NCI-H2029 (cell line): ENCODE measurements around the gene PAQR6.

Experiments
- DNase-seq: peaks from one replicate; lab custom pipeline; 2025; lab: John Stamatoyannopoulos, UW

The PAQR6 gene, protein sequence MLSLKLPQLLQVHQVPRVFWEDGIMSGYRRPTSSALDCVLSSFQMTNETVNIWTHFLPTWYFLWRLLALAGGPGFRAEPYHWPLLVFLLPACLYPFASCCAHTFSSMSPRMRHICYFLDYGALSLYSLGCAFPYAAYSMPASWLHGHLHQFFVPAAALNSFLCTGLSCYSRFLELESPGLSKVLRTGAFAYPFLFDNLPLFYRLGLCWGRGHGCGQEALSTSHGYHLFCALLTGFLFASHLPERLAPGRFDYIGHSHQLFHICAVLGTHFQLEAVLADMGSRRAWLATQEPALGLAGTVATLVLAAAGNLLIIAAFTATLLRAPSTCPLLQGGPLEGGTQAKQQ

DNA sequence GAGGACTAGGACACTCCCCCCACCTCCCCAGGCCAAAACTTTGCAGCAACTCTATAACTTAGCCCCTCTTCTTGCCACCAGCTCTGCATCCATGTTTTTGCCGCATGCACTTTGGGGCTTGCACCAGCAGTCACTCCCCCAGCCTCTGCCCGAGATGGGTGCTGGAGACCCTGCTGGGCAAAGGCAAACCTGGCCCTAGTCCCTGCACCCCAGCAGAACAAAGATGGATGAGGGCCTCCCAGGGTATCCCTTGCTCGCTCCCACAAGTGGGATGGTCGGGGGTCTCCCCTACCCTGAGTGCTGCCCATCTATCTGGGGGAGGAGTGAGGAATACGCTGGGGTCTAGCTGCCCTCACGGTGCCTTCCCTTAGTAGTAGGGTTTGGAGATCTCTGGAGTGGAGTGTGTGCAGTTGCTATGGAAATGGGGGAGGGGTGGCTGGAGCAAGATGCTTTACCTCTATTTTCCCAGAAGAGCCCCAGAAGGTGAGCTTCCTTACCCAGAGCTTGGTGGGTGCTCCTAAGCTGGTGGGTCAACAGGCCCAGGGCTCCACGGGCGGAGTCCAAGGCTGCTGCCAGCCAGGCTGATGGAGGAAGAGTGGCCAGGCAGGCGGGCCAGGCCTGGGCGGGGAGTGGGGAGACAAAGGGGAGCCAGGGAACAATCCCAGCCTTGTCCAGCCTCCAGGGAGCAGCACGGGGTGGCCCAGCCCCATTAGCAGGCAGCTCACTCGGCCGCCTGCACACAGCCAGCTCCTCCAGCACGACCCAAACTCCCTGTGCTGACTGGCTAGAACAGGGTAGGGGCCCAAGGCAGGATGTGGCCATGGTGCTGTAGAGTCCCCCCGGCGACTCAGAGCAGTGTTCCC, at the start of gene PAQR6:
PAQR6 (minus strand) TSS at position 597 of the 863 bp plus-strand sequence. CDS start 1,325 bp downstream, outside the sequence.
- no peak for DNase-seq

DNA sequence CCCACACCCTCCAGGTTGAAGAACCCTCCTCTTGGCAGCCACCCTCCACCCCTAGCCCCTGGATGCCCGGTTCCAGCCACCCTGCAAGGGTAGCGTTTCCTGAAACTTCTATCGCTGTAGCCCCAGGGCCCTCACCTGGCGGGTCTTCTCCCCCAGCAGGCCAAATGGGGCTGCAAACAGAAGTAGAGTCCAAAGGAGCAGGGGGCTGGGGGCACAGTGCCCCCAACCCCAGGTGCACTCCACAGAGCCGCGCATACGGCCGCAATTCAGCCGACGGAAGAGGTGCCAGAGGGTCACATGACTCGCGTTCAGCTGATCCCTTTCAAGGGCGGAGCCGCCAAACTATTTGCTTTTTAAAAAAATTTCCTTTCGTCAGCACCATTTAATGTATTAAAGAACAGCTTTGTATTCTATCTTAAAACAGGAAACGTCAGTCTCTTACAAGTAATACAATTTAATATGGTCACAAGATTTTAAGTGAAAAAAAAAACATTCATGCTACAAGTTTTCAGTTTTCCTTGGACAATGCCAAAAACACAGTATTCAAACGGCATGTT, 47.6 kb upstream of the PAQR6 start, which contains the start of gene GLMP:
GLMP (minus strand) TSS at position 289 of the 557 bp plus-strand sequence; CDS start at position 255, 34 bp downstream.
- peak; percentile 32 for DNase-seq

DNA sequence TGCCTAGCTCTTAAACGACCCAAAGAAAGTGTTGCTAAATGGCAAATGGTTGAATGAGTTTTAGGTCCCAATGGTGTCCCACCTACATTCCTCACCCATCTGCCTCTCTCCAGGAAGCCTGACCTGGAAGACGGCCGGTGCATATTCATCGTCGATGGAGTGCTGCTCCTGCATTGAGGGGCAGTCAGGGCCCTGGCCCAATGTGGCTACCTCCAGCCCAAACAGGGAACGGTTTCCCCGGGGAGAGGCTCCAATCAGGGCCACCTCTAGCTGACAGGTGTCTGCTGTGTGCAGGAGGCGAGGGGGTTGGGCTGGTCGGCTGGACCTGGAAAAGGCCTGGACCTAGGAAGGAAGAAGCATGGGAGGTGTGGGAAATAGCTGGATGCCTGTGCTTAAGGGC, 46.0 kb upstream of the PAQR6 start:
- no peak for DNase-seq

DNA sequence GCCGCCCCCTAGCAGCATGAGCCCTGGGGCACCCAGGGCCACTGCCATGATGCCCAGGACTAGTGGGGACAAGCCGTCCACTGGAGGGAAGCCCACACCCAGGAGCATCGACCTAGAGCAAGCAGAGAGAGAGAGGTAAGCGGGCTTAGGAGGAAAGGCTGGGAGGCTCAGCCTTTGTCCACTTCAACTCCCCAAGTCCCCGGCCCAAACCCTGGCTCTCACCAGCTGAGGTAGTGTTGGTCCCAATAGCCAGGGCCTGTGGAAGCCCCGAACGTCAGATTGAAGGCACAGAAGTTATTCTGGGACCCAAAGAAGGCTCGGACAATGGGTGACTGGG, 45.2 kb upstream of the PAQR6 start:
- DNase-seq: no peak

- peak; percentile 18 for DNase-seq
These were observed 43.6 kb upstream of the PAQR6 start for GRCh38 chr1:156291226-156292061.

DNA sequence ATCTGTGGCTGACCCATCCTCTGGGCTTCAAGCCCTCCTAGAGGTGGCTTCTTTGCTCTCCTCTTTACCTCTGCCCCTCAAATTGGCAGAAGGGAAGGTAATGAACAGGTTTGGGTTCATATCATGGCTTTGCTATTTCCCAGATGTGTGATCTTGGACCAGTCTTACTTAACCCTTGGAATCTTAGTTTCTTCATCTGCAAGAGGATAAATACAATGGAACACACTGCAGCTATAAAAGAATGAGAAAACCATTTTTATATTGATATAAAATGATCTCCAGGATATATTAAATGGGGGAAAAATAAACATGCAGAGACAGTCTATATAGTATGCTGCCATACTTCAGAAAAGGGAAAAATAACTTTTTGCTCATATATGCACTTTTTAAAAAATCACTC, 42.0 kb upstream of the PAQR6 start:
- no peak for DNase-seq

- DNase-seq: no peak
These were observed 38.2 kb upstream of the PAQR6 start for GRCh38 chr1:156286061-156286460.

DNA sequence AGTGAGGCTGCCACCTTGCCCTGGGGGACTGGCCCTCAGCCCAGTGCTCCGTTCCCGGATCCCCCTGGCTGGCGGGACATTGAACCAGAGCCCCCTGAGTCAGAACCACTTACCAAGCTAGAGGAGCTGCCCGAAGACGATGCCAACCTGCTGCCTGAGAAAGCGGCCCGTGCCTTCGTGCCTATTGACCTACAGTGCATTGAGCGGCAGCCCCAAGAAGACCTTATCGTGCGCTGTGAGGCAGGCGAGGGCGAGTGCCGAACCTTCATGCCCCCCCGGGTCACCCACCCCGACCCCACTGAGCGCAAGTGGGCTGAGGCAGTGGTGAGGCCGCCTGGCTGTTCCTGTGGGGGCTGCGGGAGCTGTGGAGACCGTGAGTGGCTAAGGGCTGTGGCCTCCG, 37.6 kb upstream of the PAQR6 start:
- no peak for DNase-seq

DNA sequence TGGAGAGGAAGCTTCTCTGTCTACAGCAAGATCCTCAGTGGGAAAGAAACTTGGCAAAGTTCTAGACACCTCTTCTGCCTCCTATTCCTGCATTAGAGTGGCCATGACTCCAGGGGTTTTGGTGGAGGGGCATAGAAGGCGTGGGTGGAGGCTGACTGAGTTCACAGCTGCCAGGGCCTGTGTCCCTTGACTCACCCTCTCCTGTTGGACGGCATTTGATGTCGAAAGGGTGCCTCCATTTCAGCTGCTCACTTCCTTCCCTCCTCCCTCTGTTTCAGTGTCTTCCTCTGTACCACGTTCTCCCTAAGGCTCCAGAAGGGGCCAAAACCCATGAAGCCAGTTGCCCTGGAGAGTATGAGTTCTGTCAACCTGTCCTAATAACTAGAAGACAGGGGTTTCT, 36.9 kb upstream of the PAQR6 start:
- DNase-seq: no peak

DNA sequence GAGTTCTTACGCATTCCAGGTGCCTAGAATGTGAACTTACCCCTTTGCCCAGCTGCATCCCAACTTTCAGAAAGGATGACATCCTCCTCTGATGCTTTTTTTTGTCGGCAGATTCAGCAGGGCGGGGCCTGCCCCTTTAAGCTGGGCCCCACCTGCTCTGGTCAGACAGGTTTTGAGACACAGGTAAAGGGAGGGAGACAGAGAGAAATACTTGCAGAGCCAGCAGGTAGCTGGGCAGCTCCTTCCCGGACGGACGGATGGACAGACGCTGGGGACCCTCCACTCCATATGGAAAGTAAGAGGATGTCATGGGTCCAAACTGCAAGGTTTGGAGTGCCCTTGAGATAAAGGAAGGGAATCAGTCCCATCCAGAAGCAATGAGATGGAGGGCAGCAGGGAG, 36.3 kb upstream of the PAQR6 start, which contains the start of gene TMEM79:
TMEM79 (plus strand) TSS at position 214 of the 400 bp plus-strand sequence. CDS start 902 bp downstream, outside the sequence.
- no peak for DNase-seq

DNA sequence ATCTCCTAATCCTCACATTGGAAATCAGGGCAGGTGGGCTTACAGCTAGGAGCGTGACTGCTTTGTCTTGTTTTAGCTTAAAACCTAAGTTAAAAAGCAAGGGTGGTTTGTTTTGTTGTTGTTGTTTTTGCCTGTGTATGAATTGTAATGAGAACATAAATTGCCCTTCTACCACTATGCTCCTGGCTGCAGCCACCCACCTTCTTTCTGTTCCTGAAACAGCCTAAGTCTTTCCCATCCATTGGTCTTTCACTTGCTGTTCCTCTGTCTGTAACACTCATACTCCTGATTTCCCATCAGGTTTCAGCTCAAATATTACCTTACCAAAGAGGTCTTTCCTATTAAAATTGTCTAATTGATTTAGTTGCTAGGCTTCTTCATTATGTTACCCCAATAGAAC, 35.7 kb upstream of the PAQR6 start:
- no peak for DNase-seq

DNA sequence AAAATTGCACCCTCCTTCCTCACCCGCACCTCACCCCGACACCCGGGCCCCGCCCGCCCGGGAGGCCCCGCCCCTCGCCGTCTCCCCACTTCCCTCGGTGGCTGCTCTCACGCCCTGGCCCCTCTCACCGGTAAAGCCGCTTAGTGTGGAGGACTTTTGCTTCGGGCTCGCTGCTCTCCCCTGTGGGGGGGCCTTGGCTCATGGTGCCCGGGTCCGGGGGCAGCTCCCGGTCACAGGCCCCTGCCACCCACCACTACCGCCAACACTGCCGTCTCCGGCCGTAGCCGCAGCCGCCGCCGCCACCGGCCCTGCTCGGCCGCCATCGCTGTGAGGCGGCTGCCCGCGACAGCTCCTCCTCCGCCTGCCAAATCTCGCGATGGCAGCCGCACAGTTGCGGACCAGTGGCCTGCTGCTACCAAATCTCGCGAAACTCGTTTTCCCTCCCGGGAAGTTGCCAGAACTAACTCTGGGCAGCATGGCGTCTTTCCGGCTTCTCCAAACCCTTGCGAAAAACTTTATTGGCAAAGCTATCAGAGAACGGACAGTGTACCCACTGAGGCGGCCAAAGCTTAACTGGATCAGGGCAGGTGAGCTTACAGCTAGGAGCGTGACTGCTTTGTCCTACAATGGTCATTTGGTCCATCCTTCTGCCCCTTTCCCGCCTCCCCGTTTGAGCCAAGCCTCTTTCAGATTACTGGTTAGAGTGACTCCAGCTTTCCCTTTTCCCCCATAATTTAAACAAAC, 34.8 kb upstream of the PAQR6 start, which contains the start of gene SMG5:
SMG5 (minus strand) TSS at position 347 of the 744 bp plus-strand sequence; CDS start at position 202, 145 bp downstream.
- peak; percentile 98 for DNase-seq

DNA sequence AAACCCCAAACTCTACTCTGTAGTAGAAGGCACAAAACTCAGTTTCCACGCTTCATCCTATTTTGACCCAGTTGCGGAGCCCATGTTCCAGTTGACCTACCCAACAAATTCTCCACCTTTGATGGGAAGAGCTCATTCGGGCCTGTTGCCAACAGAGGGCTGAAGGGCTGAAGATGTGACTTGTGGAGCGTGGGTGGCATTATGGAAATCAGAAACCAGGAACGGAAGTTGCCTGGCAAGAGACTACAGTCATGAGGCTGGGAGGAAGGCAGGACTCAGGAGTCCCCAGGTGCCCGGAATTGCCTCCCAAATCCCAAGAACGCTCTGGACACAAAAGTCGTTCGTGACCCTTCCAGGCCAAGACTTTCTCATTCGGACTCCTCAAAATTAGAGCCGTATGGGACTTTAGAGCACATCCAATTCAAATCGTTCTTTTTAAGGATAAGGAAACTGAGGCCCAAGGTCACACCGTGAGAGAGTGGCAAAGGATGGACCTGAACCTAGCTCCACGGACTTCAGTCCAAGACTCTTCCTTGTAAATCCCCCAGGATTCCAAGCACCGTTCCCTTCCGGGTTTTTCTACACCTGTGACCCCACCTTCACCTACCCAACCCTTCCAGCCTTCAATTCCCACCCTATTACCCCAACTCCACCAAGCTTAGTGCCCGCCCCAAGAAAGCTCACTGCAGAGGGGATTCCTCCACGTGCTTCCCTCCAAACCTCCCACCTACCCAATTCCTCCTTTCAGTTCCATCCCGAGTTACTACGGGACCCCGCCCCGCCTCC, 34.0 kb upstream of the PAQR6 start:
- peak; percentile 19 for DNase-seq

DNA sequence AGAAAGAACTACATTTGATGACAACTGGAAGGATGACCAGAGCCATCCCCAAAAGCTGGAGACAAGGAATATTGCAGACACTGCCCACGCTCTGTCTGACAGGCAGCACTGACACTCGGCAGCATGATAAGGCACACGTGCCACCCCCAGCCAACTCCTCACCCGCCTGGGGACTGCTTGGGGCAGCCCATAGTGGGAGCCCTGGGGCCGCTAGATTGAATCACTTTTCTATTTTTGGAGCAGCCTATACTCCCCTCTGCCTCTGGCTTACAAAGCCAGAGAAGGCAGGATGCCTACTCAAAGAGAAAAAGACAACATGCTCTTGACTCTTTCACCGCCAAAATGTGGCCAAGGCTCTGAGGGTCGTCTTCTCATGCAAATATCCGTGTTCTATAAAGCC, 33.4 kb upstream of the PAQR6 start:
- no peak for DNase-seq

DNA sequence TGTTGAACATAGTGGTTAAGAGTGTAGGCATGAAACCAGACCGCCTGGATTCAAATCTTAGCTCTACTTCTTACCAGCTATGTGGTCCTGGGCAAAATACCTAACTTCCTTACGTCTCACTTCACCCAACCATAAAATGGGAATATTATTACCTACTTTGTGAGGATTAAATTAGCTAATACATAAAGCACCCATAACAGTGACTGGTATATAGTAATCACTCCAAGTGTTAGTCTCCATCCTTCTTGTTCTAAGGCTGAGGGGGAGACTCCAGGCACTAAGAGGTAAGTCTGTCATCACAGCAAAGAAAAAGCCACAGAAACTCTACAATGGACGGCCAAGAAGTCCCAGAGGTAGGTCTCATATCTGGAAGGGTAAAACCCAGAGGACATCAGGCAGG, 32.0 kb upstream of the PAQR6 start:
- DNase-seq: no peak

DNA sequence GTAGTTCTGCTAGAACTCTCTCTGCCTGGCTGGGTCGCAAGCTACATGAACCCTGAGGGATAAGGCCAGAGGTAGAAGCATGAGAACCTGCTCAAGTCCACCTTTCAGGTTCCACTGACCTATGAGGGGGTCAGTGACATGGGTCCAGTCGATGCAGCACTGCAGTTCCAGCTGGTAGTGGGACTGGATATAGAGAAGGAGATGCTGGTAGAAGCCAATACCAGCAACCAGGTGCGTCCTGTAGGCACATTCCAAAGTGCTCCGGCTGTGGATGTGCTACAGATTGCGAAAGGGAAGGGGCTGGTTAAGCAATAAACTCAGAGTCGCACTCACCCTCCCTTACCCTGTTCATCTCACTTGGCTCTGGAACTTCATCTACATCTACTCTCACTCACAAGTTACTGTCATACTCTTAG, 29.1 kb upstream of the PAQR6 start:
- no peak for DNase-seq

DNA sequence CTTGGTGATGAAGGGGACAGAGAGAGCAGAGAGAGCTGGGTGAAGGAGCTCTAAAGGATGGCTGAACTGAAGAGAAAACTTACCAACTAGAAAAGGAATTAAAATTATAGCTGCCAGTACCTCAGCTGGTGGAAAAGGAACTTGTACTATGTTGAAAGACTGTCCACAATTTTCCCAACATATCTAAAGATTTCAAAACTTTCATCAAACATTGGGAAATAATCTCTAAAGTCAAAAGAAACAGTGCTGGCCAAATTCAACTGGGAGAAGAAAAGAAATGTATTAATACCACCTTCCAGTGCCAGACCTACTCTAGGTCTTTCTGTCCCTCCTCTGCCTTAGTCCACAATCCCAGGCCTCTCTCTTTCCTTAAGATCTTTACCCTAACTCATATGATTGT, 28.7 kb upstream of the PAQR6 start:
- DNase-seq: no peak

- DNase-seq: no peak
These were observed 22.5 kb upstream of the PAQR6 start for GRCh38 chr1:156270314-156270713.

DNA sequence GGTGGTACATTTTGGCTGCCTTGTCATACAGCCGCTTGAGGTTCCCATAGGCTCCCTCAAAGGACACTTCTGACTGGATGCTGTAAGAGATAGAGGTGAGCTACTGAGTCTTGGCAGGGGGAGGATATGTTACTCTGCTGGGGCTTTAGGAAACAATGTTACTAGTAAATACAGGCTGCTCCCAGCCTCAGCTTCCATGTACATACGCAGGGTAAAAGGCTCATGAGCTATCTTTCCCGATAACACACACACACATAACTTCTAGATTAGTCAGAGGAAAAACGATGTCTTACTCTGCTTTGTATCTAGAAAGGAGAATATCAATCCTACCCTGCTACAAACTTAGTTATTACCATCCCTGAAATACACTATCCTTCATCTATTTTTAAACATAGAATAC, 20.5 kb upstream of the PAQR6 start:
- DNase-seq: no peak

GRCh38 chr1:156266051-156266450, 18.2 kb upstream of the PAQR6 start:
- DNase-seq: no peak
